ENCODE results near the gene DIAPH3.

GRCh38 chr13:59684105-59684504, 479.6 kb downstream of the DIAPH3 start:
- TF ChIP-seq BRCA1 (IDR thresholded peaks at IDR 0.05; ENCODE audit: low read depth, low read length) (no peak), KDM5A (IDR thresholded peaks at IDR 0.05; ENCODE audit: low read length) (no peak), POLR2AphosphoS5 (IDR thresholded peaks at IDR 0.05; ENCODE audit: low read depth, low read length) (no peak), TEAD4 (IDR thresholded peaks at IDR 0.05; ENCODE audit: low read depth, low read length) (no peak), ZNF274 (IDR thresholded peaks at IDR 0.05; ENCODE audit: borderline replicate concordance, extremely low read depth, low read length) (no peak), POLR2A (IDR thresholded peaks at IDR 0.05; ENCODE audit: control extremely low read depth in 1 of 2, low read depth in 2 of 2, low read length in 2 of 2) (no peak)

Measured in H1 (cell line).